Astrocyte of the cerebellum (primary cell): ENCODE results near the gene EFNB3.

Source experiments
- DNase-seq: peaks from one replicate; pipeline ENCODE4 v3.0.0-alpha.2; 2011; ENCODE audit warnings: low read depth
- H3K4me3 ChIP-seq: 2 replicates; pipeline ENCODE4 v1.5.1; 2011; ENCODE audit warnings: mild to moderate bottlenecking, low read depth, low read length, moderate library complexity
- CTCF ChIP-seq: IDR thresholded peaks from 2 replicates; pipeline ENCODE4 v1.5.1; 2012; ENCODE audit warnings: low read length, low read depth, moderate library complexity, mild to moderate bottlenecking; ENCODE audit errors: missing control alignments
- in situ Hi-C: cut with HindIII; loops from 2 replicates; pipeline ENCODE4 v1.10.0; 2017; ENCODE audit warnings: low sequenced_read_pairs

Gene EFNB3

DNA sequence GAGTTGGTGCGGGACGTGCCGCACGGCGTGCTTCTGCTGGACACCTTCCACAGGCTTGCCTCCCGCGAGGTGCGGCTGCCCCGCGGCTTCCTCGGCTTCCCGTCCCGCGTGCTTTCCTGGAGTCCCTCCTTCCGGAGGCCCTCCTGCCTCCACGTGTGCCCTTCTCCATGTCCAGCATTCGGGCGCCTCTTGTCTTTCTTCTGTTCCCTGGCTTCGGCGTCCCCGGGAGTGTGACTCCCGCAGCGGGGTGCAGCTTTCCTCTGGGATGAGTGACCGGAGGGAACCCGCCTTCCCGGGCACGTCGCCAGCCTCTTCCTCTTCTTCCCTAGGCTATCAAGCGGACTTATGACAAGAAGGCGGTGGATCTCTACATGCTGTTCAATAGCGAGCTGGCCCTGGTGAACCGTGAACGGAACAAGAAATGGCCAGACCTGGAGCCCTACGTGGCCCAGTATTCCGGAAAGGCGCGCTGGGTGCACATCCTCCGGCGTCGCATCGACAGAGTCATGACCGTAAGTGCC lies 35.5 kb downstream of the EFNB3 start:
- no peak for DNase-seq
- TF ChIP-seq CTCF = no peak
- H3K4me3 ChIP-seq = no peak overlapping the region
- in situ Hi-C loops = no loop called here

DNA sequence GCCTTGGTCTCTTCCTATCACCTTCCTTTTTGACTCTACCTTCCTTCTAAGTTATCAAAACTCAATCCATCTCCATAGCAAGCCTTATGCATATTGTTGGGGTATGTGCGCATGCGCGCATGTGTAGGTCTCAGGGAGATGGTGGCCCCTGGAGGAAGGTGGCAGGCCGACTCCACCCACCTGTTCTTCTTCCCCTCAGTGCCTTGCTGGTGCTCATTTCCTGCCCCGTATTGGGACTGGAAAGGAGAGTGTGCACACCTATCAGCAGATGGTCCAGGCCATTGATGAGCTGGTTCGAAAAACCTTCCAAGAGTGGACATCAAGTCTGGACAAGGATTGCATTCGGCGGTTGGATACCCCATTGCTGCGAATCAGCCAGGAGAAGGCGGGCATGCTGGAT lies 37.7 kb downstream of the EFNB3 start:
- in situ Hi-C loops = no loop called here
- no peak overlapping the region for H3K4me3 ChIP-seq
- TF ChIP-seq CTCF = no peak
- DNase-seq = no peak

GRCh38 chr17:7744416-7744815 lies 39.4 kb downstream of the EFNB3 start:
- no peak for TF ChIP-seq CTCF
- in situ Hi-C loops = no loop called here
- DNase-seq = no peak

DNA sequence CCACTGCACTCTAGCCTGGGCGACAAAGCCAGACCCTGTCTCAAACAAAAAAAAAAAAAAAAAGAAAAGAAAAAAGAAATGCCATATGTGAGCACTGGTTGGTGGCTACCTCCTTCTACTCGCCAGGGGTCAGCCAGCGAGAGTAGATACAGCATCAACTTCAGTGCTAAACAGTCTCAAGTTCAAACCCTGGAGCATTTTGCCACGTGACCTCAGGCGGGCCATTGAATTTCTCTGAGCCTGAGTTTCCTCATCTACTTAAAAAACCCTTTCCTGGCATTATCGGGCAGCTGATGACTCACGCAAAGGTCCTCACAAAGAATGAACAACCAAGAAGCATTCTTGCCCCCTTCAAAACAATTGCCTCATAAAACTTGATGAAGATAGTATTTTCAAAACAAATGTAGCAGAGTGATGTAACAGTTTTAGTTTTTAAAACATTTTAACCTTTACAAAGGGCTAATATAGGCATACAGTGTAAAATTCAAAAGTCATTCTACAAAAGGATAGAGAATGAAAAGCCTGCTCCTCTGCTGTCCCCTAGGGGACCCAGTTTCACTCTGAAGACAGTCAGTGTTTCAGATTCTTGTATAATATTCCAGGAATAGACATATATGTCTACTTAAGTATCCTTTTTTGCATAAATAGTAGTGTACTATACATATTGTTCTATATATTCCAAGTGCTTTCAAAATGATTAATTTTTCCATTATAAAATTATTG lies 40.9 kb downstream of the EFNB3 start:
- in situ Hi-C loops = no loop called here
- peak; percentile 23 for TF ChIP-seq CTCF
- peak; percentile 58 for DNase-seq
- H3K4me3 ChIP-seq = no peak overlapping the region

More at GRCh38 chr17:7744416-7744815, 39.4 kb downstream of the EFNB3 start:
- no peak overlapping the region for H3K4me3 ChIP-seq

- TF ChIP-seq CTCF = no peak
- no peak overlapping the region for H3K4me3 ChIP-seq
- in situ Hi-C loops = no loop called here
- peak; percentile 24 for DNase-seq
Observed at GRCh38 chr17:7747635-7748071, 42.7 kb downstream of the EFNB3 start.

DNA sequence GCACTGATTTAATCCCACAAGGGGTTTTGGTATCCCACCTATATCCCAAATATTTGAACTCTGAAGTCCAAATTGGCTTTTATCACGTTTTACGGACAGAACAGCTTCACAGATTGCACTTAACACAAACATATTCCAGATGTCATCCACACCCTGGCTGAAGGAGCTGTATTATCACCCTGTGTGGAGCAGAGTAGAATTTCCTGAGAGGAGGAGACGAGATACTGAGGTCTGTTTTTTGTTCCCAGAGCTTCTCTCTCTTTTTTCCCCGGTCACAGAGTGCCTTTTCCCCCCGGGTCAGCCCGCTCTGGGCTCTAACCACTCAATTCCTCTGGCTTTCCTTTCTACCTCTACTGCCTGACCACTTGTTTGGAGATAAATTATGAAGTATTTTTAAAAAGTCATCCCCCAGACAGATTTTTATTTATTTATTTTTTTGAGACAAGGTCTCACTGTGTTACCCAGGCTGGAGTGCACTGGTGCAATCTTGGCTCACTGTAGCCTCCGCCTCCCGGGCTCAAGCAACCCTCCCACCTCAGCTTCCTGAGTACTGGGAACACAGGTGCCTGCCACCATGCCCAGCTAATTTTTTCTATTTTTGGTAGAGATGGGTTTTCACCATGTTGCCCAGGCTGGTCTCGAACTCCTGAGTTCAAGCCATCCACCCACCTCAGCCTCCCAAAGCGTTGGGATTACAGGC lies 43.2 kb downstream of the EFNB3 start:
- no peak overlapping the region for H3K4me3 ChIP-seq
- TF ChIP-seq CTCF = no peak
- in situ Hi-C loops = no loop called here
- DNase-seq = no peak
